ENCODE results near the gene TPH1.

TPH1 gene

DNA sequence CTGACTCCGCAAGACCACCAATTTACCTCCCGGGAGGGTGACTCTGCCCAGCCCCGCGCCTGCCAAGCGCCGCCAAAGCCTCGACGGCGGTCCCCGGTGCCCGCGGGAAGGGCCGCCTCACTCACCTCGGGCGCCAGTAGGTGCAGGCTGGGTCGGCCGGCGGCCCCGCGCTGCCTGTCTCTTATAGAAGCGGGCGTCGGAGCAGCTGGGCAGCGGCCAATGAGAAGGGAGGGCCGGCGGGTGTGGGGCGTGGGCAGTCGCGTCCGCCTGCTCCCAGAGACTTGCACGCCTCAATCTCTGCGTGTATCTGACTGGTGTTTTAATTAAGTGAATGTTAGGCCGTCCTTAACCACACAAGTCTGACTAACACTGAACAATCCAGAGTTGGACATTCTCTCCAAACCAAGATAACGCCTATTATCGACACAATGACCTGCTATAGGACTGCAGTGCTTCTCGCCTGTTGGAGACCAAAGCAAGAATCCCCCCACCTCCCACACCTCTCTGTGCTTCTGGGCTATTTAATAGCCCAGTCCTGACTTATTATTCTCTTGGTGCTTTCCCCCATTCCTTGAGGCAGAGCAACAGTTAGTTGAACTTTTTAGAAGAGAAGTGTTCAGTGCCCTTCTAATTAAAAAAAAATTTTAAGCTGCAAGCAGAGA, at the start of gene TPH1:
TPH1 (minus strand) TSS at position 154 of the 662 bp plus-strand sequence. CDS start 5,507 bp downstream, outside the sequence.
- no peak within 1 kb of the TSS for H3K4me3 ChIP-seq (replicated peaks; ENCODE audit: low read depth, low read length)
- TF ChIP-seq, protein P1, sequence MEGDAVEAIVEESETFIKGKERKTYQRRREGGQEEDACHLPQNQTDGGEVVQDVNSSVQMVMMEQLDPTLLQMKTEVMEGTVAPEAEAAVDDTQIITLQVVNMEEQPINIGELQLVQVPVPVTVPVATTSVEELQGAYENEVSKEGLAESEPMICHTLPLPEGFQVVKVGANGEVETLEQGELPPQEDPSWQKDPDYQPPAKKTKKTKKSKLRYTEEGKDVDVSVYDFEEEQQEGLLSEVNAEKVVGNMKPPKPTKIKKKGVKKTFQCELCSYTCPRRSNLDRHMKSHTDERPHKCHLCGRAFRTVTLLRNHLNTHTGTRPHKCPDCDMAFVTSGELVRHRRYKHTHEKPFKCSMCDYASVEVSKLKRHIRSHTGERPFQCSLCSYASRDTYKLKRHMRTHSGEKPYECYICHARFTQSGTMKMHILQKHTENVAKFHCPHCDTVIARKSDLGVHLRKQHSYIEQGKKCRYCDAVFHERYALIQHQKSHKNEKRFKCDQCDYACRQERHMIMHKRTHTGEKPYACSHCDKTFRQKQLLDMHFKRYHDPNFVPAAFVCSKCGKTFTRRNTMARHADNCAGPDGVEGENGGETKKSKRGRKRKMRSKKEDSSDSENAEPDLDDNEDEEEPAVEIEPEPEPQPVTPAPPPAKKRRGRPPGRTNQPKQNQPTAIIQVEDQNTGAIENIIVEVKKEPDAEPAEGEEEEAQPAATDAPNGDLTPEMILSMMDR (IDR thresholded peaks at IDR 0.05; ENCODE audit: low read length, missing control alignments): no peak
- peak; percentile 20 for DNase-seq (ENCODE audit: low read depth)

DNA sequence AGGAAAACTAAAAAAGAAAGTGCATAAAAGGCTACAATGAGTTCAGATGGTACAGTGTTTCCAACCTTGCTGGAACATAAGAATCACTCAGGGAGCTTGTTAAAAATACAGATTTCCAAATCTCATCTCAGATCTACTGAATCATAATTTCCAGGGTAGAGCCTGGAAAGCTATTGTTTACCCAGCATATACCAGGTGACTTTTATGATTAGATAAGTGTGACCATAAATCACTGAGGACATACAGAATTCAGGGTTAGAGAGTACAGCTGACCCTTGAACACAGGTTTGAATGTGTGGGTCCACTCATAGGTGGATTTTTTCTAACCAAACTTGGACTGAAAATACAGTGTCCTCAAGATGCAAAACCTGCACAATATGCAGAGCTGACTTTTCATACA, 47.9 kb upstream of the TPH1 start:
- no peak for DNase-seq (ENCODE audit: low read depth)
- no peak overlapping the region for H3K4me3 ChIP-seq (replicated peaks; ENCODE audit: low read depth, low read length)
- TF ChIP-seq, protein P1 (IDR thresholded peaks at IDR 0.05; ENCODE audit: low read length, missing control alignments): no peak

DNA sequence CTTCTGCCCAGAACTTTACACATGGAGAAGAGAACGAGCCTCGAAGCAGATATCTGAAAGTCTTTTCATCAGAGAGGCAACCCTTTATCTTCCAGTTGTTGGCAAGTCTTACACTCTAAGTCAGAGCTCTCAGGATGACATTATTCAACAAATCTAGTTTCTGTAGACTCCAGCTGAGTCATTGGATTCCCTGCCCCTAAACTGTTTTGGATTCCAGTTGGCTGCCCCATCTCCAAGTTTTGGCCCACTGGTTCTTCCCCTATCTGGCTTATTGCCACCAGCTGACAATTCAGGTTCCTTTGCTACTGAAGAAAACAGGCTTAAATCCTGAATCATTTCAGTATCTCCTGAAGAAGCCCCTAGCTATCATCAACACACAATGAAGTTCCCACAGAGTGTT, 45.7 kb upstream of the TPH1 start:
- DNase-seq (ENCODE audit: low read depth): peak; percentile 36
- no peak overlapping the region for H3K4me3 ChIP-seq (replicated peaks; ENCODE audit: low read depth, low read length)
- TF ChIP-seq, protein P1 (IDR thresholded peaks at IDR 0.05; ENCODE audit: low read length, missing control alignments): no peak

DNA sequence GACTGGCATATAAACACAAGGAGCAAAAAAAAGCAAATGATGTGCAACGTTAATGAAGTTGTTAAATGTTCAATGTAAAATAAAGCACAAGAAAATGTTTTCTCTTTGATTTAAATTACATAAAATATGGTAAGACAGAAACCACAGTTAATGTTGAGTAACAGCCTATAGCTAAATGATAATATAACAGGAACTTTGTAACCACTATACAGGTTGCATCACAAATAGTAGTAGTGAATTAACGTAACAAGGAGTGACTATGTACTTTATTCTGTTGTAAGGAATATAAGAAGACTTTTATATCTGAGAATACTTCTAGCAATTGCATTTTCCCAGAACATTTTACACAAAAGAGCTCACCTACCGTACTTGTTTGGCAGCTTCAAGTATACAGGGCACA, 42.9 kb upstream of the TPH1 start:
- no peak overlapping the region for H3K4me3 ChIP-seq (replicated peaks; ENCODE audit: low read depth, low read length)
- TF ChIP-seq, protein P1 (IDR thresholded peaks at IDR 0.05; ENCODE audit: low read length, missing control alignments): no peak
- DNase-seq (ENCODE audit: low read depth): no peak

DNA sequence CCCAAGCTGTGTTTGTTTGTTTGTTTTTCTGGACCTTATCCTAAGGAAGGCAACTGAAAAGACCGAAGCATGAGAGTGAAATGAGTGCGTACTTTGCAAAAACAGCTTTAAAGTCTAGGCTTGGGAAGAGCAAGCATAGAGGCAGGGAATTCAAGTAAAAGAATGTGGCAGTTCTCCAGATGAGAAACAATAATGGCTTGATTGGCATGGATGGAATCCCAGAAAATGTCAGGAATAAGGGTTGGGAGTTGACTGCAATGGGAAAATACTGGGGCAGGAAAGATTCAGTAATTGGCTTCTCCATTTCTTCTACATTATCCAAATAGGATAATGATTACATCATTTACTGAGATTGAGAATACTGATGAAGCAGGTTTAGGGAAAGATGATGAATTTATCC, 42.3 kb upstream of the TPH1 start:
- no peak overlapping the region for H3K4me3 ChIP-seq (replicated peaks; ENCODE audit: low read depth, low read length)
- no peak for DNase-seq (ENCODE audit: low read depth)
- TF ChIP-seq, protein P1 (IDR thresholded peaks at IDR 0.05; ENCODE audit: low read length, missing control alignments): no peak

DNA sequence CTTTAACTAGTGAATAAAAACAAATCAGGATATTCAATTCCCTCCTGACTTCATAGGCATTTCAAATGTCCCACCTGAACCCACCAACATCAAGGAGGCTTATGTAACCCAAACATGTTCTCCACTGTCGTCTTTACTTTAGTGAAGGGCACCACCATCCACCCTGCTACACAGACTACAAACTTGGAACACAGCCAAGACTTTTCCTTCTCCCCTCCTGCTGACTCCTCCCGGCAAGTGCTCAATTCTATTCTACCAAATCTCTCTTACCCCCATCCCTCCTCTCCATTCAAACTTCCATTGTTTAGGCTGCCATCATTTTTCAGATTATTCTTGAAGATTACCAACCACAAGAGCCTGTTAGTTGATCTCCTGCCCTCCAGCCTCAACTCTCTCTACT, 35.5 kb upstream of the TPH1 start:
- H3K4me3 ChIP-seq (replicated peaks; ENCODE audit: low read depth, low read length): no peak overlapping the region

More for the DNA sequence above, 35.5 kb upstream of the TPH1 start:
- TF ChIP-seq, protein P1 (IDR thresholded peaks at IDR 0.05; ENCODE audit: low read length, missing control alignments): no peak
- DNase-seq (ENCODE audit: low read depth): no peak
